GM19193 (cell line): ENCODE data around the gene PROSER1.

Source experiments
- POLR2A ChIP-seq: IDR thresholded peaks from 4 replicates; pipeline ENCODE4 v1.6.1; 2011; ENCODE audit not compliant: insufficient read depth, insufficient read length; ENCODE audit errors: extremely low read depth

Gene PROSER1

DNA sequence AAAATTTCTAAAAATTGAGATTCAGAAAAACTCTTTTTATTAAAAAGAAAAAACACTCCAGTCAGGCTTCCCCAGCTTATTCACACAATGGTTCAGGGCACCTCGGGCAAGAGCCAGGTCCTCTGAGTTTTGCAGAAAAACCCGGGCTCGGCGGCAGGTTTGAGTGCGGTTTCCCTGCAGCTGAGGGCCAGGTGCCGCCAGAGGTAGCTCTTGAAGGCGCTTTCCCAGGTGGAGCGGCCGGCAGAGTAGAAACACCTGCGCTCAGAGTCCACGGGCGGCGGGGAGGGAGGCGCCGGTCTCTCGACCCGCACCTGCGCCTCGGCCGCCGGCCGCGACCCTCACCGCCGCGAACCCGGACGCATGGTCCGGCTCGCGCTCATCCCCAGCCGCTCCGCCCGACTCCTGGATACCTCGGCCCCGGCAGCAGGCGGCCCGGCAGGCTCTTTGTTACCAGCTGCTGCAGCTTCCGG lies 444 bp downstream of the PROSER1 start:
- TF ChIP-seq POLR2A = no peak

DNA sequence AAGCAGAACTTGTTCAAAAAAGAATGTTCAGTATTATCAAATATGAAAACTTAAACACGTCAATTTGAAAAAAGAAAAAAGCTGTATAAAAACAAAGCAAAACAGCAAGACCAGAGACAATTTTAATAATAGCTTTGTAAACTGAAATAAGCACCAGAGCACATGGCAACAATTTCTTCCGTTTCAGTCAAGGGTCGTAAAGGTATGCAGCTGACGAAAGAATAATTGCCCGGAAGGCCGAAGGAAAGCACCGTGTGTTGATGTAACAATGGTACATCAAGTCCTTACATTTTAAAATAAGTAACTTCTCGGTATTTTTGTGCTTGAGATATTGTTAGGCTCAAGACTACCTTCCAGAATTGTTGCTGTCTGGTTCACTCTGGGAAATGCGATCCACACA lies 1.7 kb downstream of the PROSER1 start:
- TF ChIP-seq POLR2A = no peak

DNA sequence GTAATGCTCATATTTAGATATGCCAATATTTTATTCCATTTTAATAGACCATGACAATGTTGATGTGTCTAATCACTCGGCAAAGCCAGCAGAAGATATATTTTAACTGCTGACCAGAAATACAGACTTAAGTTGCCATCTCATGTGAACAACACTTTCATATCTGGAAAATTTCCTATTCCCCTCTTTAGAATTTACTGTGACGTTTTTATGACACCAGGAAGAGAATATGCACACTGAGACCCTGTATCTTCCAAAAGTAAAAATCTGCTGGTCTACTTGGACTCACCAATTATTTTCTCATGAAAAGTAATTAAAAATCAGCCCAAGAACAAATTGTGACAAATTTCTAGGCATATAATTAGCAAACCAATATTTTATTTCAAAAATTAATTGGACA lies 2.1 kb downstream of the PROSER1 start:
- TF ChIP-seq POLR2A = no peak

DNA sequence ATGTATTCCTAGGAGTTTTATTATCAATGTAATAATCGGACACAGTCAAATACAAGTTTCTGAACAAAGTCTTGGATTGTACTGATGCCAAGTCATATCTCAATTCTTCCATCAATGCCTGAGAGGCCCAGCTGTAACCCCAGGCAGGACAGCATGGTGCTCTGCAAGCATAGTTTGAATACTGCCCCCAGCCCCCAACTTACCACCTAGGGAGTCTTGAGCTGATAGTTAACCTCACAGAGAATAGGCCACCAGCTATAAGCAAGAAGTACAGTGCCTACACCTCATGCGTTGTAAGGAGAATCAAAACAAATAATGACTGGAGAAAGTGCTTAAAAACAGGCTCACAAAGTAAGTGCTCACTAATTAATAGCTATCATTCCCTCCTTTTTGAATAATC lies 2.7 kb downstream of the PROSER1 start:
- no peak for TF ChIP-seq POLR2A

DNA sequence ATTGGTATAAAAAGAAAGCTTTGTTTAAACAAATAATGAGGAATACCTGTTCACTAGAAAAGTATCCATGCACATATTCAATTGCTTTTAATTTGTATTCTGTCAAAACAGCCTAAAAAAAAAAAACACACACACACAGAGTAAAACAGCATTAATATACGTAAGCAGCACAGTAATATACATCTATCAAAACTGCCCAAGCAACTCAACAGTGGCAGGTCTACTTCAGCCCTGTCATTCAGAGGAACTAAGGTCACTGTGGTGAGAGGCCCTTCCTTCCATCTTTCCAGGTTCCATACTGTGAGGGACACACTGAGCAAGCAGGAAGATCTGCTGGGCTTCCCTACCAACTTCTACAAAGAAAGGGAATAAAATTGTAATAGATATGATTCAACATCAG lies 3.8 kb downstream of the PROSER1 start:
- no peak for TF ChIP-seq POLR2A

DNA sequence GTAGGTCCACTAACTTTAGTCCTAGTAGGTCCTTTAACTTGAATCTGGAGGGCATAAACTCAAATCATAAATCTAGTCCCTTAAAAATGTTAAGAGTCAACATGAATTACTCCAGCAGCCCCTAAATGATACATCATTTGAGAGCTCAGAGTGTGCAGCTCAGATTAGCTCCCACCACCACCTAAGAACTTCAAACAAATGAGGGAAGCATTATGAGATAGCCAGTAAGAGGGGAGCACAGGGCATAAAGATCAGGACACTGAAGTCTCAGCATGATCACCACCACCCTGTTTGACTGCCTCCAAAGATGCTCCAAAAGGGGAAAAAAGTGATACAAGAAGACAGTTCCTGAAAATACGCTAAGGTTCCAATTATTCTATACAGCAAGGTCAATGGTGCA lies 5.7 kb downstream of the PROSER1 start:
- TF ChIP-seq POLR2A = no peak

DNA sequence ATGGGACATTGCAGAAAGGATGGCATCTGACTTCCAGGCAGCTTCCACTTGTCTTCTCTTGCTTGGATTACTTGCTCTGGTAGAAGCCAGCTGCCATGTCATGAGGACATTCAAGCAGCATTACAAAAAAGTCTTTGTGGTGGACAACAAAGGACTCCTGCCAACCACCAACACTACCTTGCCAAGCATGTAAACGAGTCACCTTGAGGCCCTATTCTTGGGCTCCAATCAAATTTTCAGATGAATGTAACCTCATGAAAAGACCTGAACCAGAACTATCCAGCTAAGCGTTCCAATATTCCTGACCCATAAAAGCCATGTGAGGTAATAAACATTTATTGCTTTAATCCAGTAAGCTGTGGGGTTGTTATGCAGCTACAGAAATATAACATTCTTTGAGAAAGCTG lies 12.5 kb downstream of the PROSER1 start:
- TF ChIP-seq POLR2A = no peak

DNA sequence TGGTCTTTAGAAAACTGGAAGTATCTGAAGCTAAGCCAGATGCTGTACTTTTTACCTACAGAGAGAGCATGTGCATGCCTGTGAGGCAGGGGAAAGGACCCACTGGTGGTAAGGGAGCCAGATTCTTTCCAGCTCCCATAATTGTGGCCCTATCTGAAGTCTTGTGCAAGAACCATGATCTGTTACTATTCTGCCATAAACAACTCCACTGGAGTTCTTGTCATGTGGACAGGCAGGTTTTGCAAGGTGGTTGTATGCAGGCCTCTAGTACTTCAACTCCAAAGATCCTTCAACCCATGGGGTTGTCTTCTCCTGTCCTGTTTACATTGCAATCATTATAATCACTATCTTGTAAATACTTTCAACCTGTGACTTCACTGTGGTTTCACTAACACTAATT lies 14.1 kb downstream of the PROSER1 start:
- TF ChIP-seq POLR2A = no peak

DNA sequence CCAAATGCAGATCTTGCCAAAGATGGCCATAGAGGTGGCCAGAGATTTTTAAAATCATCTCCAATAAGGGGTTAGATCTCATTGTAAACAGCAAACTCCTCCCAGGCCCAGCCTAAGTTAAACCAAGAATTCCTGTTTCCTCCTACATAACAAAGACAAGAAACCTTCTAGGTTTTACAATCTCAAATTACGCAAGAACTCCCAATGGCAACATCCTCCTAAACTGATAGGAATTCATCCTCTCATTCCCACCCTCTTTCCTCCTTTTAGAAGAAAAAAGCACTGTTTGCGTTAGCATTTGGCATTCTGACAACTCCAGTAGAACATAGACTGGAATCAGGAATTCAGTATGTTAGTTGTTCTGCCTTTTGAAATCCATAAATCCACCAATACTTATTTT lies 14.6 kb downstream of the PROSER1 start:
- no peak for TF ChIP-seq POLR2A

DNA sequence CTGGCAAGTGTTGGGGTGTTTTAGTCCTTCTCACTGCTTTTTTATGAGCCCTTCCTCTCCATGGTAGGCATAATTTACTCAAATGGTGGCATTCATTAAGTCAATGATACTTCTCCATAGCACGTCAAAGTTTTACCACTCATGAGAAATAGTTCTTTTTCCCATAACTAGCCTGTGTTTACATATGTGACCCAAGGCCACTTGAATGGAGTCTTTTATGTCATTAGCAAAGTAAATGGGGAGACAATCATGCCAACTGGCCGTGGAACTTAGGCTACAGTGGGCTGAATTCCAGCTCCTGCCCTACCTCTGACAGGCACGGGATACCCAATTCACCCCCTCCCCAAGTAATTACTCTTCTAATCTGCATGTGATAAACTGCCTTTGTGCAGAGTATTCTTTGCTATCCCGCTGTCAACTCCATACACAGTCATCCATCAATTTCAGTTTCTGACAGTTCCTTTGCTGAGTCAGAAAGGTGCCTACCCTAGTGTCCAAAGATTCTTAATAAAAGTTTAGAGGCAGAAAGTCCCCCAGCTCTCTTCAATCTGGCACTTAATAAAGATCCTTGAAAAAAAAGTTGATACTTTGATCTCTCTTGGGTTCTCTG lies 16.9 kb downstream of the PROSER1 start:
- TF ChIP-seq POLR2A = no peak

DNA sequence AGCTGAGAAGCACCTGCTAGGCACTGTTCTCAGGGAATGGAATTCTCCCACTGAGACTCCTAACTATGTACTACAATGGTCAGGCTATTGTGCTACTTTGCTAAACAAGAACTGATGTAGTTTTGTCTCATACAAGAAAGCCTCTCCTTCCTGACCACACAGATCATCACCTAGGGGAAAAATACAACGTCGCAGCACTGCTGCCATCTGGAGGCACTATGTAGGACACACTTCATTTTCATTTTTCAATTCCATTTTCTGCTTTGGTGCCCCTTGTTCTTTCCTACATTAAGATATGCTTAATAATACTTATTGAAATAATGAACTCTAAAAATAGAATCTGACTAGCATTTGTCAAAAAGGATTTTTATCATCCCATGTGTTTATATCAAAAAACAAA lies 21.1 kb downstream of the PROSER1 start:
- no peak for TF ChIP-seq POLR2A

DNA sequence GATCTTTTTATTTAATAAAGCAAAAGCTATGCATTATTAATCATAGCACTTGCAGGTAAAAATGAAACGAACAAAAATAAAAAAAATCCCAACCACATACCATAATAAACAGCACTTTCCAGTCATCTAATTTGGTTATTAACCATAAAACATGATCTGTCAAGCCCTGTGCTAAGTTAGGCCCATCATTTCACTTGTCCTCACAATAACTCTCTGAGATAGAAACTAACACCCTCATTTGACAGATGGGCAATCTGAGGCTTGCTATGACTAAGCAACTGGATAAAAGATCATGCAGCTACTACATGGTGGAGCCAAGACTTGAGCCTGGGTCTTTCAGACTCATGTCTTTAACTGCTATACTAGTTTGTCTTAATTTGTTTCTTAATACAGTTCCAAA lies 21.8 kb downstream of the PROSER1 start:
- no peak for TF ChIP-seq POLR2A

DNA sequence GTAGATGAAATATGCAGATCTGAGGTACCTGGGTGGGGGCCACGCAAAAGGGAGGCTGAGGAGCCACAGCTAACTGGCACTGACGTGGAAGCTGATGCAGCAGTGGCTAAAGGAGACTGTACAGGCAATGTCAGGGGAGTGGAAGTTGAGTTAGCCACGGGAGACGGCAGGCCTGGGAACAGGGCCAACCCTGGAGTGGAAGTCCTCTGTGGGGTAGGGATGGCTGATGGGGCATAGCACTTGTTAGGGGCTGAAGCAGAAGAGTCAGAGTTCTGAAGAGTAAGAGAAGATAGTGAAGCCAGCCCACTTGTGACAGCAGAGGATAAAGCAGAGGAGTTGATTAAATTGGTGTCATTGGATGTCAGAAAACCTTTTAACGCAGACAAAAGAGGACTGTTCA lies 24.4 kb downstream of the PROSER1 start:
- TF ChIP-seq POLR2A = no peak

DNA sequence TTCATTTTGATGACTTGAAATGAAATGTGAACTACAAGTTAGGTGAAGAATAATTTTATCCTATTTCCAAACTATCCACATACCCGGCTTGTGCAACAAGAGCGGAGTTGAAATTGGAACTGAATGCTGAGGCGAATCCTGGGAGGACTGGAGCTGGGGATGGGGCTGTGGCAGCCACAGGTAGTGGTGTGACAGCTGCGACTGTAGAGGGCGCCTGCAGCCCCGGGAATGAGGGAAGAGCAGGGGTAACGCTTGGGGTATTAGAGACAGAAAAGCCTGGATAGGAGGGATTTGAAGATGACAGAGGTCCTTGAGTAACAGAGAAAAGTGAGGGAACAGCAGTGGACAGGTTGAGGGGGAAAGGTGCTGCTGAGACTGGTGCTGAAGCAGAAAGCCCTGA lies 25.3 kb downstream of the PROSER1 start:
- no peak for TF ChIP-seq POLR2A

DNA sequence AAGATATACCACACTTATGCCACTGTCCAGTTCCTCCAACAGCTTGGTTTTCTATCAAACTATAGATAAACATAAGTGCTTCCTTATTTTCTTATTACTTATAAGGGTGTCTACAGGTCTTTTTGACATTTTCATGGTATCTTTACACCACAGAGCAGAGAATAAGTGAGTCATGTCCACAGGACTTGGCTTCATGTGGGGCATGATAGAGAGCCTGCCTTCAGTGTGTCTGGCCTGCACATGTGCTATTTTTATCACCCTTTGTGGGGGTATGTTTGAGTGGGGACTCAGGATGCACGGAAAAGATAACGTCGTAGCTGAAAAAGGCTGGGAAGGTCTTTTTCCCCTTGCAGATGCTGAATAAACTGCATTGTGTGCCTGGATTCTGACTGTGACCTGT lies 39.1 kb downstream of the PROSER1 start:
- no peak for TF ChIP-seq POLR2A

DNA sequence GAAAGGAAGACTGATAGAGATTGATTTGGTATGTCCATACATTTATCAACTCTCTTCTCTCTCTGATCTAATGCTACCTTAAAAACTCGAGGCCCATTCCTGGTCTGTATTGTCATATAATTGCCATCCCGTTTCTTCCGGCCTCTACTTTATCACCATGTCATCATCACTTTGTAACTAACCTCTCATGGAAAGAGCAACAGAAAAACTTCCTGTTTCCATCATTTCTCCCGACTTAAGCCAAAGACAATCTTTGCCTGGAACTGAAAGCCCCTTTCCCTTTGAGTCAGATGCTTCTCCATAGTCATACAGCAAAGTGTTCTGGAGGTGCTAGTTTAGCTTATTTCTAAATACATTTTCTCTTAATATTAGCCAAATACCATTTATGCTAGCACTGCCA lies 44.5 kb downstream of the PROSER1 start:
- TF ChIP-seq POLR2A = no peak

DNA sequence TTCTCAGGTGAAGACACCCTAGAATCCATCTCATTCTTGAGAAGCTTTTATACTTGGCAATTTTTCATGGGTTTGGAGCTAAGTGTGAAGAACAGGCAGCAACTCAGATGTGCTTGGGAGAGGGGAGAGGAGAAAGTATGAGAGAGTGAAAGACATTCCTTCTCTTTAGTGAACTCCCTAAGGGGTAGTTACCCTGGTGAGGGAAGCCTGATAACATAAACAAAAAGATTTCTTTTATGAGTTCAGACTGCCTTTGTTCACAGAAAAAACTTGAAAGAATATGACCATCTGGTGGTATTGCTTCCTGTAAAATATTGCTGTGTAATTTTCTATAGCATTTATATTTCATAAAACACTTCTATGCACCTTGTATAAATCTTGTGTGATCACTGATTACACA lies 47.2 kb downstream of the PROSER1 start, which contains the start of gene STOML3:
Gene STOML3 (minus strand): TSS at position 139 of the 400 bp plus-strand sequence. CDS start 110 bp downstream, at position 29.
- TF ChIP-seq POLR2A = no peak

DNA sequence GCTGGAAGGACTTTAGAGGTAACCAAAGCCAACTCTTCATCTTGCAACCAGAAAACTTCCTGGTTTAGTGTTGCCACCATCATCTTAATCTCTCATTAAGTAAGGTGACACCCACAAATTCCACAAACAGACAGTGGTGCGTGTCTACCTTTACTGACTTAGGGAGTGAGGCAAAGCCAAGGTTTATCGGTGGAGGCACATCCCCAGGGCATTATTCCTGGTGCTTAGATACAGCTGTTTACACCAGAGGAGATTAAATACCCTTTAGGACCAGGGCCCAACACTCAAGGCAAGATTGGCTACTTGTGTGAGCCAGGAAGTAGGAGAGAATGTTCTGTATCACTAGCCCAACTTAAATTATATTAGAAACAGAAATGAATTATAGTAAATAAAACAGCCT lies 56.8 kb downstream of the PROSER1 start:
- TF ChIP-seq POLR2A = no peak

DNA sequence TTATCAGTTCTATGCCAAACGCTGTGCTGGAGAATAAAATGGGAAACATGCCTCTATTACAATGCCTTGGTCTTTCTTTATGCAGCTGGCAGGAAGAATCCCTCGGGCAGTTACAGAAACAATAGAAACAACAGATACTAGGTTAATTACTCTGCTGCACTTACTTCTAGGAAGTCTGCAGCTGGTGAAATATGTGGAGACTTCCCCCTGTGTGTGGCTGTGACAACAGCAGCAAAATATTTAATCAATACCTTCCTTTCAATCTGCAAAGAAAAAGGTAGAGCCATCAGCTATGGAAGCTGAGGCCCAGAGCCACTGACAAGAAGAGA lies 57.2 kb downstream of the PROSER1 start:
- TF ChIP-seq POLR2A = no peak
